Chondrocyte (in vitro differentiated cells): ENCODE results near the gene CGB7. TPM values are rescaled to one million over a fixed set of nuclear protein-coding genes. Genes with fewer than 3 reads are reported as not detected.
A peak's percentile ranks its signal among the peaks of the same experiment; 100 is the strongest.
"Not testable (repeated sequence)": the region's sequence is repeated elsewhere in the genome, so short reads cannot be mapped to it uniquely, and the experiment has no call there.

Experiments used
- DNase-seq: peaks from one replicate; pipeline ENCODE4 v3.0.0; 2021; ENCODE audit warnings: mixed read lengths, low spot score
- H3K27ac Mint-ChIP-seq: one replicate; pipeline ENCODE4 v1.8.0; 2021; ENCODE audit warnings: mild to moderate bottlenecking, moderate library complexity, mixed read lengths; ENCODE audit not compliant: unreplicated experiment
- H3K27me3 Mint-ChIP-seq: 2 replicates; pipeline ENCODE4 v1.8.0; 2021; ENCODE audit warnings: low read depth, mixed read lengths
- H3K36me3 Mint-ChIP-seq: 2 replicates; pipeline ENCODE4 v1.8.0; 2021; ENCODE audit warnings: low read depth, mixed read lengths
- H3K4me1 Mint-ChIP-seq: 2 replicates; pipeline ENCODE4 v1.8.0; 2021; ENCODE audit warnings: low read depth, mild to moderate bottlenecking, mixed read lengths
- H3K4me3 Mint-ChIP-seq: one replicate; pipeline ENCODE4 v1.8.0; 2021; ENCODE audit warnings: mild to moderate bottlenecking, moderate library complexity, mixed read lengths; ENCODE audit not compliant: unreplicated experiment
- H3K9me3 Mint-ChIP-seq: 2 replicates; pipeline ENCODE4 v1.8.0; 2021; ENCODE audit warnings: low read depth, mixed read lengths
- total RNA-seq: library from RNA; stranded (reverse); gene quantifications from 3 replicates; pipeline ENCODE4 v1.2.1, GENCODE V29; 2021
- TF ChIP-seq, protein P1 (sequence below): fragments of 200-600 bp; sonication (generic); IDR thresholded peaks from 2 replicates; pipeline ENCODE4 v1.5.0; 2021; ENCODE audit warnings: antibody characterized with exemption, mild to moderate bottlenecking, moderate library complexity

The CGB7 gene
- total RNA-seq, 1 donor from 2014 or later, result 0.52 TPM

DNA sequence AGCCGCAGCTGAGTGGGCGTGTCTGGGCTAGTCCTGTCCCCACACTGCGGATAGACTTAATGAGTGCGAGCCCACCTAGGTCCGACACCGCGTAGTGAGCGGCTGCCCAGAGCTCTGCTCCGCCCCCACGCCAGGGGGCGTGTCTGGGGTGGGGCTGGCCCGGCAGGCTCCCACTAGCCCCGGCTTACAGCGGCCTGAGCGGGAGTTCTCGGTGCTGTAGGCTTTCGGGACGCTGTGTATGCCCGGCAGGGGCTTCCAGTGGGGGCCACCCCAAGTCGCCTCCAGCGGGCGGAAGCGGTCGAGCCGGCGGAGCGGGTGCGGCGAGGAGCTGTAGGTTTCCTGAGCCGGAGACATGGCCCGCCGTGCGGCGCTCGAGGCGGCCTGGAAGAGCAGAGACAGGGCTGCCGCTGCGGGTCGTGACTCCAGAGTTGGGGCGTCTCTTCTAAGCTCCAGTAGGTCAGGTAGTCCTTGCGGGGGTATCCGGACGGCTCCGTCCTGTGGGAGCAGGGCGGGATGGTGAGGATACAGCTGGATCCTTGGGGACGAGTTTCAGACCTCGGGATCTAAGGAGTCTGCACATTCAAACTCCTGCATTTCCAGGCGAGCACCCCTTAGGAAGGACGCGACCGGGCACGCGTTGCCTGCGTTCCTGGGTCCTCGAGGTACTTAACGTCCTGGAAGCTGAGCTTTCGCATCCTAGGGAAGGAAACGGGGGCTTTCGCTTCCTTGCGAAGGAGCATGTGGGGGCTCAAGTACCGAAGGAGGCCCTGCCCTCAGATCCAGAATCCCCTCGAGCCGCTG, 1.2 kb downstream of the CGB7 start:
- H3K4me1 Mint-ChIP-seq, result peaks cover 19% of the 10 kb centered on the region
- TF ChIP-seq, protein P1, sequence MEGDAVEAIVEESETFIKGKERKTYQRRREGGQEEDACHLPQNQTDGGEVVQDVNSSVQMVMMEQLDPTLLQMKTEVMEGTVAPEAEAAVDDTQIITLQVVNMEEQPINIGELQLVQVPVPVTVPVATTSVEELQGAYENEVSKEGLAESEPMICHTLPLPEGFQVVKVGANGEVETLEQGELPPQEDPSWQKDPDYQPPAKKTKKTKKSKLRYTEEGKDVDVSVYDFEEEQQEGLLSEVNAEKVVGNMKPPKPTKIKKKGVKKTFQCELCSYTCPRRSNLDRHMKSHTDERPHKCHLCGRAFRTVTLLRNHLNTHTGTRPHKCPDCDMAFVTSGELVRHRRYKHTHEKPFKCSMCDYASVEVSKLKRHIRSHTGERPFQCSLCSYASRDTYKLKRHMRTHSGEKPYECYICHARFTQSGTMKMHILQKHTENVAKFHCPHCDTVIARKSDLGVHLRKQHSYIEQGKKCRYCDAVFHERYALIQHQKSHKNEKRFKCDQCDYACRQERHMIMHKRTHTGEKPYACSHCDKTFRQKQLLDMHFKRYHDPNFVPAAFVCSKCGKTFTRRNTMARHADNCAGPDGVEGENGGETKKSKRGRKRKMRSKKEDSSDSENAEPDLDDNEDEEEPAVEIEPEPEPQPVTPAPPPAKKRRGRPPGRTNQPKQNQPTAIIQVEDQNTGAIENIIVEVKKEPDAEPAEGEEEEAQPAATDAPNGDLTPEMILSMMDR, result peak; percentile 75
- H3K4me3 Mint-ChIP-seq, result peak overlapping the region; percentile 77
- no peaks in the 10 kb centered on the region for H3K27me3 Mint-ChIP-seq
- no peaks in the 10 kb centered on the region for H3K36me3 Mint-ChIP-seq
- no peaks in the 10 kb centered on the region for H3K9me3 Mint-ChIP-seq
- H3K27ac Mint-ChIP-seq, result peak overlapping the region; percentile 25
- DNase-seq, result no peak

DNA sequence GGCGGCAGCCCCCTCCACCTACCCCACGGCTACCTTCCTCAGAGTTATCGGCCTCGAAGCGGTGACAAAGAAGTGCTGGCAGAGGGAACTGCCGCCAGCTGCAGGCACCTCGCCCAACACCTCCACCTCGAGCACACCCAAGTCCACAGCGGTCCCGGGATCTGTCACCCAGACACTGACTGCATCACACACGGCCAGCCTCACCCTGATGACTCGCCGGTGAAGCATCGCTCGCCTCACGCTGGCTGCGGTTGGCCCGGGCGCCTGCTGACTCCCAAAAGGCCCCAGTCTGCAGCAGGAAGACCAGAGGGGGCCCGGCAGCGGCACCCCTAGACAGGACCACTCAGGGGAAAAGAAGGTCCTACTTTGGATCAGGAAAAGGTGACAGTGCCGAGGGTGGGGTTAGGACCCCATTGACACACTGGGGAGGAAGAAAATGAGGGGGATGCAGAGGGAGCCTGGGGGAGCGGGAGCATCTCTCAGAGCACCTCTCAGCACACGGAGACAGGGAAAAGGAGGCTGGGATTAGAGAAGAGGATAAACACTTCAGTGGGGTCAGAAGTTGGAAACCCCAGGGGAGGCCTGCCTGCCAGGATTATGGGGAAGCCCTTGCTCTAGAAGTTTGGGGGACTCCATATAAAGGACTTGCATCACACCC, 7.0 kb downstream of the CGB7 start:
- H3K4me1 Mint-ChIP-seq, H3K9me3 Mint-ChIP-seq, H3K36me3 Mint-ChIP-seq, H3K27me3 Mint-ChIP-seq, DNase-seq, H3K4me3 Mint-ChIP-seq: not testable (repeated sequence)
- peak overlapping the region; percentile 80 for H3K27ac Mint-ChIP-seq

DNA sequence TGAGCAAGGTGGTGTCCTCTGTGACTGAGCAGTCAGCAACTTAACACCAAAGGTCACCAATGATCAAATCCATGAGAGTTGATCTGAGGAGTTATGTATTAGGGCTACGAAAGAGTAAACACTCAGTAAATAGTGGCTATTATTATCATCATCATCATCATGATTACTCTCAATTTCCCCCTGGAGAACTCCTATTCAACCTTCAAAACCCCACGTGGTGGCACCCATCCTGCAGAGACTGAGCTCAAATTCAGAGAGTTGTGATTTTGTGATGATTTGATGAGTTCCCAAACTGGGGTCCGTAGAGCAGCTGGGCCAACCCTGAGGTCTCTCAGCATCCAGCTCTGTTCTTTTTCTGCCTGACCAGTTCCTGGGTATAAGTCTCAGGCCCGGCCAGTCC, 7.7 kb downstream of the CGB7 start:
- not testable (repeated sequence) for H3K9me3 Mint-ChIP-seq, DNase-seq, H3K27me3 Mint-ChIP-seq, H3K4me3 Mint-ChIP-seq, H3K27ac Mint-ChIP-seq, H3K36me3 Mint-ChIP-seq, H3K4me1 Mint-ChIP-seq

DNA sequence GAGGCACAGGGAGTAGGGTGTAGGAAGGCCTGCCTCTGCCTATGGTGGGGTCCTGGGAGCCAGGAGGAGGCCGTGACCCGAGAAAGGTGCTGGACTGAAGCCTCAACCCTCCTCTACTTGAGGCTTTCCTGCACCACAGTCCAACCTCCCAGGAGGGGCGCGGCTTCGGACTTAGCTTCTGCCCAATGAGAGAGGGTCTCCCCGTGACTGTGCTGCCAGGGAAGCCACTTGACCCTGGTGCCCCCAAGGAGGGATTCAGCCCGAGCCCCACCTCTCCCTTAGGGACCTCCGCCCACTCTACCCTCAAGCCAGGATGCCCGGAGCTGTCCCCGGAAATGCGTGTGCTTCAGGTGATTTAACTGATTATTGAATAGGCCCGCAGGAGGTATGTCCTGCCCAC, 8.5 kb downstream of the CGB7 start, which contains the start of gene CGB8:
Gene CGB8, minus strand, starts transcription at position 101 of the 400 bp plus-strand sequence. CDS start 372 bp downstream, outside the sequence.
- H3K4me1 Mint-ChIP-seq, H3K9me3 Mint-ChIP-seq, H3K4me3 Mint-ChIP-seq, H3K36me3 Mint-ChIP-seq, H3K27ac Mint-ChIP-seq, DNase-seq, H3K27me3 Mint-ChIP-seq: not testable (repeated sequence)

DNA sequence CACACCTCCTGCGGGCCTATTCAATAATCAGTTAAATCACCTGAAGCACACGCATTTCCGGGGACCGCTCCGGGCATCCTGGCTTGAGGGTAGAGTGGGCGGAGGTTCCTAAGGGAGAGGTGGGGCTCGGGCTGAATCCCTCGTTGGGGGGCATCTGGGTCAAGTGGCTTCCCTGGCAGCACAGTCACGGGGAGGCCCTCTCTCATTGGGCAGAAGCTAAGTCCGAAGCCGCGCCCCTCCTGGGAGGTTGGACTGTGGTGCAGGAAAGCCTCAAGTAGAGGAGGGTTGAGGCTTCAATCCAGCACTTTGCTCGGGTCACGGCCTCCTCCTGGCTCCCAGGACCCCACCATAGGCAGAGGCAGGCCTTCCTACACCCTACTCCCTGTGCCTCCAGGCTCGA, 14.0 kb downstream of the CGB7 start, which contains the start of gene CGB5:
Gene CGB5, plus strand, starts transcription at position 301 of the 400 bp plus-strand sequence. CDS start 362 bp downstream, outside the sequence.
- not testable (repeated sequence) for H3K27me3 Mint-ChIP-seq, H3K4me3 Mint-ChIP-seq, H3K27ac Mint-ChIP-seq, H3K9me3 Mint-ChIP-seq, DNase-seq, H3K36me3 Mint-ChIP-seq
- peaks cover 12% of the 10 kb centered on the region for H3K4me1 Mint-ChIP-seq

DNA sequence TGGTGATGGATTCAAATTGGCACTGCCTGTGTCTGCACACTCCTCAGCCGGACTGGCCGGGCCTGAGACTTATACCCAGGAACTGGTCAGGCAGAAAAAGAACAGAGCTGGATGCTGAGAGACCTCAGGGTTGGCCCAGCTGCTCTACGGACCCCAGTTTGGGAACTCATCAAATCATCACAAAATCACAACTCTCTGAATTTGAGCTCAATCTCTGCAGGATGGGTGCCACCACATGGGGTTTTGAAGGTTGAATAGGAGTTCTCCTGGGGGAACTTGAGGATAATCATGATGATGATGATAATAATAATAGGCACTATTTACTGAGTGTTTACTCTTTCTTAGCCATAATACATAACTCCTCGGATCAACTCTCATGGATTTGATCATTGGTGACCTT, 14.9 kb downstream of the CGB7 start:
- H3K9me3 Mint-ChIP-seq, H3K4me3 Mint-ChIP-seq, H3K27ac Mint-ChIP-seq, H3K36me3 Mint-ChIP-seq, DNase-seq, H3K27me3 Mint-ChIP-seq: not testable (repeated sequence)
- peaks cover 19% of the 10 kb centered on the region for H3K4me1 Mint-ChIP-seq

DNA sequence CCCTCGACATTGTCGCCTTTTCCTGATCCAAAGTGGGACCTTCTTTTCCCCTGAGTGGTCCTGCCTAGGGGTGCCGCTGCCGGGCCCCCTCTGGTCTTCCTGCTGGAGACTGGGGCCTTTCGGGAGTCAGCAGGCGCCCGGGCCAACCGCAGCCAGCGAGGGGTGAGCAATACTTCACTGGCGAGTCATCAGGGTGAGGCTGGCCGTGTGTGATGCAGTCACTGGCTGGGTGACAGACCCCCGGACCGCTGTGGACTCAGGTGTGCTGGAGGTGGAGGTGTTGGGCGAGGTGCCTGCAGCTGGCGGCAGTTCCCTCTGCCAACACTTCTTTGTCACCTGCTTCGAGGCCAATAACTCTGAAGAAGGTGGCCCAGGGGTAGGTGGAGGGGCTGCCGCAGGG, 15.4 kb downstream of the CGB7 start:
- DNase-seq, result no peak
- no peaks in the 10 kb centered on the region for H3K27me3 Mint-ChIP-seq
- TF ChIP-seq, protein P1, result no peak
- no peaks in the 10 kb centered on the region for H3K9me3 Mint-ChIP-seq
- no peak overlapping the region for H3K27ac Mint-ChIP-seq
- peaks cover 19% of the 10 kb centered on the region for H3K4me1 Mint-ChIP-seq
- no peaks in the 10 kb centered on the region for H3K36me3 Mint-ChIP-seq
- H3K4me3 Mint-ChIP-seq, result no peak overlapping the region

DNA sequence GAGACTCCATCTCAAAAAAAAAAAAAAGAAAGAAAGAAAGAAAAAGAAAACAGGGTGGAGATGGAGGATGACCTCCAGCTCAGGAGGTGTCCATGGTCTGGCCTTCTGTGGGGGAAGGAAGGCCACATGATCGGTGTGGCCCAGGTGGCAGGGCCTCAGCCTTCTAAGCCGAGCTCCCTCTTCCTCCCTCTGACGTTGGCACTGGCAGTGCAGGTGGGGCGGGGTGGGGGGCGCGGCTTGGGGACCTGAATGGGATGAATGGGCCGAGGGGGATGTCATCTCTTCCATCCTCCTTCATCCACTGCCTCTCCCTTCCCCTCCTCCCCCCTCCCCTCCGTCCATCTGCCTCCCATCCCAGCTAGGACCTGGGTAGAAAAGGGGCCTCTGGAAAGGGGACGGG, 17.8 kb downstream of the CGB7 start:
- not testable (repeated sequence) for H3K4me3 Mint-ChIP-seq, H3K27ac Mint-ChIP-seq, H3K9me3 Mint-ChIP-seq, H3K36me3 Mint-ChIP-seq, DNase-seq, H3K27me3 Mint-ChIP-seq
- peaks cover 19% of the 10 kb centered on the region for H3K4me1 Mint-ChIP-seq

DNA sequence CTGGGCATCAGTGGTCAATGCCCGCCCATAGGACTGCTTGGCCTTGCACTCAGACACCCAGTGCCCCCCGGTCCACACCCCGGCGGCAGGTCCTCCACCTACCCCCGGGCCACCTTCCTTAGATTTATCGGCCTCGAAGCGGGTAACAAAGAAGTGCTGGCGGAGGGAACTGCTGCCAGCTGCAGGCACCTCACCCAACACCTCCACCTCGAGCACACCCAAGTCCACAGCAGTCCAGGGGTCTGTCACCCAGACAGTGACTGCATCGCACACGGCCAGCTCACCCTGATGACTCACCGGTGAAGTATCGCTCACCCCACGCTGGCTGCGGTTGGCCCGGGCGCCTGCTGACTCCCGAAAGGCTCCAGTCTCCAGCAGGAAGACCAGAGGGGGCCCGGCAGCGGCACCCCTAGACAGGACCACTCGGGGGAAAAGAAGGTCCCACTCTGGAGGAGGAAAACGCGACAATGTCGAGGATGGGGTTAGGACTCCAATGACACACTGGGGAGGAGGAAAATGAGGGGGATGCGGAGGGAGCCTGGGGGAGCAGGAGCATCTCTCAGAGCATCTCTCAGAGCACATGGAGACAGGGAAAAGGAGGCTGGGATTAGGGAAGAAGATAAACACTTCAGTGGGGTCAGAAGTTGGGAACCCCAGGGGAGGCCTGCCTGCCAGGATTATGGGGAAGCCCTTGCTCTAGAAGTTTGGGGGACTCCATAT, 18.8 kb downstream of the CGB7 start:
- peak overlapping the region; percentile 86 for H3K27ac Mint-ChIP-seq
- not testable (repeated sequence) for DNase-seq, H3K27me3 Mint-ChIP-seq, H3K9me3 Mint-ChIP-seq, H3K36me3 Mint-ChIP-seq, H3K4me3 Mint-ChIP-seq
- peaks cover 19% of the 10 kb centered on the region for H3K4me1 Mint-ChIP-seq

DNA sequence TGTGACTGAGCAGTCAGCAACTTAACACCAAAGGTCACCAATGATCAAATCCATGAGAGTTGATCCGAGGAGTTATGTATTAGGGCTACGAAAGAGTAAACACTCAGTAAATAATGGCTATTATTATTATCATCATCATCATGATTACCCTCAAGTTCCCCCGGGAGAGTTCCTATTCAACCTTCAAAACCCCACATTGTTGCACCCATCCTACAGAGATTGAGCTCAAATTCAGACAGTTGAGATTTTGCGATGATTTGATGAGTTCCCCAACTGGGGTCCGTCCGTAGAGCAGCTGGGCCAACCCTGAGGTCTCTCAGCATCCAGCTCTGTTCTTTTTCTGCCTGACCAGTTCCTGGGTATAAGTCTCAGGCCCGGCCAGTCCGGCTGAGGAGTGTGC, 19.4 kb downstream of the CGB7 start:
- H3K9me3 Mint-ChIP-seq, H3K4me3 Mint-ChIP-seq, H3K36me3 Mint-ChIP-seq, DNase-seq, H3K27me3 Mint-ChIP-seq, H3K27ac Mint-ChIP-seq: not testable (repeated sequence)
- H3K4me1 Mint-ChIP-seq, result peaks cover 19% of the 10 kb centered on the region
